ENCODE data around the gene HGD.

GRCh38 chr3:120678331-120678947, 3.6 kb downstream of the HGD start:
- TF ChIP-seq CTCF (IDR thresholded peaks at IDR 0.05) (no peak), POLR2A (IDR thresholded peaks at IDR 0.05) (no peak)
